Activated T-helper 1 cell treated with anti-CD3 and anti-CD28 coated beads, Interleukin-2, amount 50 U/mL, for 16 hours (primary cell): ENCODE measurements around the gene TMED6.
A peak's percentile ranks its signal among the peaks of the same experiment; 100 is the strongest.

ENCODE experiments used
- DNase-seq, 2 donors: peaks; one replicate each; pipeline ENCODE4 v3.0.0-alpha.2; 2020; ENCODE audit warnings: low read depth in 1 of 2, low spot score in 1 of 2

Gene TMED6

DNA sequence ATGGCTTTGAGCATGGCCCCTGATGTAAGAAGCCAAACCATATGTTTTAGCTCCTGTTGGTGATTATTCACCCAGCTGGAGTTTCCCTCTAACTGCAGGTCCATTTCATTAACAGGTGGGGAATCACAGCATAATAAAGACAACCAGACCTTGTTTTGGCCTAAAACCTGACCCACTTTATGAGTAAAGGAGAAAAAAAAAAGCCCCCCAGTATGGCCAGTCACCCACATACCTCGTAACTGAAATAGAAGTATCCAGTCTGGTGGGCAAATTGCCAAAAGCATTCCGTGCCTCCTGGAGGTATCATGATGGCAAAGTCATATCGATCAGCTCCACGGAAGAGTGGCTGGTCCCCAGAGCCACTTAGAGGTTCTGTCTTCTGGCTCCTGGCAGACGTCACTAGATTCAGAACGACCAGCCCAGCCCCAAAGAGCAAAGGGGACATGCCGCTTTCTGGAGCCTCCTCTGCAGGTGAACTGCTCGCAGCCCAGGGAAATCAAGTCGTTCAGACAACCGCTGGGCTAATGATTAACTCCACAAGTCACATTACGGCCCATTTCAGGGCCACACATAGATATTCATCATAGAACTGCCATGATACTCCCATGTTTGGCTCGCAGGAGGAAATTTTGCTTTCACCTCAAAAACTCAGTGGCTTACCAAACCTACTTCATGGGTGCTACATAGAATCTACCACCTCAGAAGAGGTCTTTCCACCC is at the start of gene TMED6:
Gene TMED6 (minus strand): TSS at position 478 of the 719 bp plus-strand sequence. CDS start 33 bp downstream, at position 445.
- DNase-seq, result no peak

DNA sequence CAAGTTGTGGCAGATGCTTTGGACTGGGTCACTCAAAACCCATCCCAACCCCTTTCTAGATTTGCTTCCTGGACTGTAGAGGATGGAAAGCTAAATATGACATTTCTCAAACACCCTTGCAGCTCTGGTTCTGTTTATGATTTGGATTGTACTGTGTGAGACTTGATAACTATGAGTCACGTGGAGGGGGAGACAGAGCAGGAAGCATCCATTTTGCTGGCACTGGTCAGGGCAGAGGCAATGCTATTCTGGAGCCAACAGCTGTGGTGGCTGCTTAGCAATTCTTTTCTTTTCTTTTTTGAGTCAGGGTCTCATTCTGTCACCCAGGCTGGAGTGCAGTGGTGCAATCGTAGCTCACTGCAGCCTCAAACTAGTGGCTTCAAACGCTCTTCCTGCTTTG is 47.8 kb upstream of the TMED6 start:
- DNase-seq, result no peak

DNA sequence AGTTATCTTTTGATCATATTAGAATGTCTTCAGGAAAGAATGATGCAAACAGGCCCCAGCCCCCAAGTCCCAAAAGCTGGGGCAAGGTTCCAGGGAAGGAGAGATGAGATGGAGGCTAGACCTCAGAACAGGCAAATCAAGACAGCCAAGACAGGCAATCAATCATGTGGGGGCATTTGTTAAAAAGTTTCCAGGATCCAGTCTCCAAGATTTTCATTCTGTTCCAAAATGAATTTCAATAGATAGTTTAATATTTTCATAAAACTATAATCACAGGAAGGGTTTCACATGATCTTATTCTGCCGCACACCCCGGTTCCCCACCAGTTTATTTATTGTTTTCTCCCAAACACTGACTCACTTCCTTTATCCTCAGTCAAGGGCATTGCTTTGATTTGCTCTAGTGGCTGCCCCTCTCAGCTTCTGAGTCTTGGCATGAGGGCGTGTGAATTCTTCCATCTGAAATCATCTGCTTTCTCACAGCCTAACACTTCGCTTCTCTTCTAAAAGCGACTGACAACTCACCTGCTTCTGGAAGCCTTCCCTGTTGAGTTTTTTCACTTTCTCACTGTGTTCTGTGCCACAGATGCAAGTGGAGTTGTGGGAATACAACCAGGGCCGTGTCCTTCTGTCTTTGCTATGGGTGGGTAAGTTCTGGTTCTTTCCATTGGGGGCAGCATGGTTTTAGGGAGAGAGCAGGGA is 46.4 kb upstream of the TMED6 start:
- no peak for DNase-seq

DNA sequence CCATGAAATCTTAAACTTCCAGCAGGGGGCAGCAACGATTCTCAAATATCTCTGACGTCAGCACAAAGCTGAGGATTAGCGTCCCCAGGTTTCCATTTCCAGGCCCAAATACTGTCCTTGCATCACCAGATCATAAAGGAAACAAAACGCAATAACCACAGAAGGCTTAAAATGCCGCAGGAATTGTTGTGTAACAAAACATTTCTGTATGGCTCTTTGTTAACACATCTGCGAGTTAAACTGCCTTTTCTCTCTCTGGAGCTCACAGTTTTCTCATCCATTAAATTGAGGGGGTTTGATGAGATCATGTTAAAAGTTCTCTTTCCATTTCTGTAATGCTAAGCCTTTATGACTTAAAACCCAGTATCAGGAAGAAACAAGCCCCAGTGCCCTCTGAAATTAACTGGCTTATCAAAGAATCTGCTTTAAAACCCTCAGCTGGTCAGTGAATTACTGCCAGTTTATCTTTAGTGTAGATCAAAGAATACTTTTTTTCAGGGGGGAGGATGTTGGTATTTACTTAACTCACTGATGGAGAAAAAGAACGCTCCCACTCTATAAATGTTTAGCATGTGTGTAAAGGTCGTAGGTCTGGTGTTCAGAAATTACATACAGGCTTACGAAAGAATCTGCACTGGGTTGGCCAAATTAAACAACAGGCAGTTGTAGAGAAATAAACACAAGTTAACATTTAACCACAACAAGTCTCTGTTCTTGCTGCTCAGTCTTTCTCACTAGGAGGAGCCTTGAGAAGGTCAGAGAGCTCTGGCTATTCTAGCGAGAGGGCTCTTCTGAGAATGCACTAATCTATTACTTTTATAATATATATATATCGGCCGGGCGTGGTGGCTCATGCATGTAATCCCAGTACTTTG is 44.8 kb upstream of the TMED6 start:
- DNase-seq, result peak; percentile 14 to 43

DNA sequence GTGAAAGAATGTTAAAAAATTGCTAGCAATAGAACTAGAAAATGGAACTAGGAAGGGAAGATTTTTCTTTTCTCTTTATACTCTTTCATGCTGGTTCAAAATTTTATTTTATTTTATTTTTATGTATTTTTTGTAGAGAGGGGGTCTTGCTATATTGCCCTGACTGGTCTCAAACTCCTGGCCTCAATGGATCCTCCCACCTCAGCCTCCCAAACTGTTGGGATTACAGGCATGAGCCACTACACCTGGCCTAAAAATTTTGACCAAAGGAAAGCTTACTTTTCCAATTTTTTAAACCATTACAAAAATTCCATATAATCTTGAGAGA is 44.2 kb upstream of the TMED6 start:
- DNase-seq, result no peak

DNA sequence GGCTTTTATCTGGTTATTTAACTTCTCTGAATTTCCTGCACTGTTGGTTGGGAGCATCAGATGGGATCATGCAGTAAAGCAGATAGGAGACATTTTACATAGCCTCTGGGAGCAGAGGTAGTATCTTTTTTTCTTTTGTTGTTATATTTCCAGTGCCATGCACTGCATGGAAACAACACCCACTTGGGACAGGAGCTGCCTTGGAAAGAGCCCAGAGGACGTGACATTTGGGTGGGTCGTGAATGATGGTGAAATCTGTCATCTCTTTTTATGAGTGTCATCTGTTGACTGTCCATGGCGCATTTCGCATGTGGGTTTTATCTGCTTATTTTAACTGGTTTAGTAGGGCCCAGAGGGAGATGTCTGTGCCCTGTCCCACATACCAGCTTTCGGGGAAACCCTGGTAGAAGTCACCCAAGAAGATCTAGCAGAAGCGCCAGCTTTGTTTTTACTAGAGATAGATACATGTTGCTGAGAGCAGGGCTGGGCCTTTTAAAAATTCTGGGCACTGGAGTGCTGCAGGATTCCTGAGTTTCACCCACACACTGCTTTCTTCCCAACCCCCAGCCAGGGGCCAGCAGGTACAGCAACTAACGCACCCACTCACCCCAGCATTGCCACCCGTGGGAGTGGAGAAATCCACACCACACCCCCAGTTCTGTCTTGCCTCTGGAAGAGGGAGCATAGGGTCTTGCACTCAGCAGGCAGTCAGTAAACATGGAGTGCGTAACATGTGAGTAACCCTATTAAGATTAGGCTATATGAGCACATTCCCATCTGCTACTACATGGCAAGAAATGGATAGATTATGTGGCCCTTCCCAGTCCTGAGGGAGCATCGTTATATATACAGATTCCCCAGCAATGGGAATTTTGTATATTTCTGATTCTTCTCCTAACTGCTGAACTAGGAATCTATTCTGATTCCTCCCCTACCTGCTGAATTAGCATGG is 42.6 kb upstream of the TMED6 start:
- no peak for DNase-seq

DNA sequence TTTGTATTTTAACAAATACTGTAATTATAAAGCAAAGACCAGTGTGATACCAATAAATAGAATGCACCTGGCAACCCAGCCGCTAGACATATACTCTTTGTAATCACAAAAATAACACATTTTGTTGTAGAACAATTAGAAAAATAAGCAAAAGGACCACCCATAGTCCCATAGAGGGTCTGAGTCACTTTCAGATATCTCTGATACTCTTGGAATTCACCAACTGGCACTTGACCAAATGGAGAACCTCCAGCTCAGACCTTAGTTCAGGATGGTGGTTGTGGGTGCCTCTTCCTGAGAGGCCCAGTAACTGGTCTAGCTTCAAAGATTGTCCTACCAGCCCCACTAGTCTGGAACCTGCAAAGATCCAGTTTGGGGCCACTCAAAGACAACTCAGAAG is 35.0 kb upstream of the TMED6 start:
- no peak for DNase-seq

DNA sequence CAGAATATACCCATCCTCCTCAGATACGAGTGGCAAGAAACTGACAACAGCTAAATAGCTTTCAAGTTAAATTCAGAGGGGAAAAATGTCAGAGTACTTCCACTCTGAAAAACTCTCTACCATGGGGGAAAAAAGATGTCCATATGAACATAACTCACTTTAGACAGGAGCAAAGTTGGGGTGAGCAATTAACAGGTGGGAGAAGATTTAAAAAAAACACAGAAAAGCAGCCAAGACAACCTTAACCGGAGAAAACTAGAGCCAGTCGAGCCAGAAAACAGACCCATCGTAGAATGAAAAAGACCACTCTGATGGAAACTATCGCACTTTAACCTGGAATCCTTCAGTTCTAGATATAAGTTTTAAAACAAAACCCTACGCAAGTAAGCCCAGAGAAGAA is 33.4 kb upstream of the TMED6 start:
- DNase-seq, result no peak

DNA sequence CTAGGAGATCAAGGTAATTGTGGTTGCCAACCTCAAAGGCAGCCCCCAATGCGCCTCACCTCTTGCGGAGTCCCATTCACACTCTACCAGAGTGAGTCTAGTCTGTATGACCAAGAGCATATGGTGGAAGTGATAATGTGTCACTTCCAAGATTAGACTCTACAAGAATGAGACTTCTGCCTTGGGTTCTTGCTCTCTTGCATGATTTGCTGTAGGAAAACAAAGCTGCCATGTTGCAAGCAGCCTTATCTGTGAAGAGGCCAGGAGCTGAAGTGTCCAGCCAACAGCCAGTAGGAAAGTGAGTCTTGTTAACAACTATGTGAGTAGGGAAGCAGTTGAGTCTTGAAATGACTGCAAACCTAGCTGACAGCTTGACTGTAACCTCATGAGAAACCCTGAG is 30.8 kb upstream of the TMED6 start:
- DNase-seq, result no peak

DNA sequence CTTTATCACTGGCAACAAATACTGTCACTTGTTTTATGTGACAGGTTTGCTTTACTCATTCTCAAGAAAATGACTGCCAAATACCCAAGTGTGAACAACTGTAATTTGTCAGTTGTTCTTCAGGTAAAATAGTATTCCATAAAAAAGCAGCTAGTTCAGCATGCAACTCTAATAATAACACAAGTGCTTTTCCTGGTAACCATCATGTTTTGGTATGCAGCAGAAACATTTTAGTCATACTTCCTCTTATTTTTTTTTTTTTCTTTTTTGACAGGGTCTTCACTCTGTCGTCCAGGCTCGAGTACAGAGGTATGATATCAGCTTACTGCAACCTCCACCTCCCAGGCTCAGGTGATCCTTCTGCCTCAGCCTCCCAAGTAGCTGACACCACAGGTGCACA is 29.6 kb upstream of the TMED6 start:
- no peak for DNase-seq

DNA sequence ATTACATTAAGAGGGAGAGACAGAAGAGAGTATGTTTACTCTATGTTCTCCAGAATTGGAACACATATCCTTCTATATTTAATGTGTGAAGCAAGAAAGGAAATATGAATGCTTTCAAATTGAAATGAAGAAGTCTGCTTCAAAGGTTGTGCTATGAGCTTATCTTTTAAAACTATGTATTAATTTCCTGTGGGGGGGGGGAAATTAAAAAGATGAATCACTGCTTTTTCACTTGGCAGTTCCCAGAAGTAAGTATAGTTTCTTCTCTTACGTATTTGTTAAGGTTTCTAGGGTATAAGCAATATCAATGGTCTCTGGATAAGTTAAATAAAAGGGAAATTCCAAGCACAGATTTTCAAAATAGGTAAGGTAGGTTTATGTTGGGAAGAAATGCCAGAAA is 27.2 kb upstream of the TMED6 start:
- DNase-seq, result no peak

DNA sequence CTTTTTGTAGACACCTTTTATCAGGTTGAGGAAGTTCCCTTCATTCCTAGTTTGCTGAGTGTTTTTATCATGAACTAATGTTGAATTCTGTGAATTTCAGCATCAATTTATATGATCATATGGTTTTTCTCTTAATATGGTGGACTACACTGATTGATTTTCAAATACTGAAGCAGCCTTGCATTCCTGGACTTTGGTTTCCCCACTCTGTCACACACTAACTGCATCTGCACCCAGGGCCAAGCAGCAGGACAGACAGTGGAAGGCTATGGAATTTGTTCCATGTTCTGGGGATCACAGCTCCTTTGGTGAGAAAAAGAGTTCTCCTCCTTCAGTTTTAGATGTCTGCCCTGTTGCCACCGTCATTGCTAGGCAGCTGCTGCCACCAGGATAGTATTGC is 26.4 kb upstream of the TMED6 start:
- DNase-seq, result no peak

DNA sequence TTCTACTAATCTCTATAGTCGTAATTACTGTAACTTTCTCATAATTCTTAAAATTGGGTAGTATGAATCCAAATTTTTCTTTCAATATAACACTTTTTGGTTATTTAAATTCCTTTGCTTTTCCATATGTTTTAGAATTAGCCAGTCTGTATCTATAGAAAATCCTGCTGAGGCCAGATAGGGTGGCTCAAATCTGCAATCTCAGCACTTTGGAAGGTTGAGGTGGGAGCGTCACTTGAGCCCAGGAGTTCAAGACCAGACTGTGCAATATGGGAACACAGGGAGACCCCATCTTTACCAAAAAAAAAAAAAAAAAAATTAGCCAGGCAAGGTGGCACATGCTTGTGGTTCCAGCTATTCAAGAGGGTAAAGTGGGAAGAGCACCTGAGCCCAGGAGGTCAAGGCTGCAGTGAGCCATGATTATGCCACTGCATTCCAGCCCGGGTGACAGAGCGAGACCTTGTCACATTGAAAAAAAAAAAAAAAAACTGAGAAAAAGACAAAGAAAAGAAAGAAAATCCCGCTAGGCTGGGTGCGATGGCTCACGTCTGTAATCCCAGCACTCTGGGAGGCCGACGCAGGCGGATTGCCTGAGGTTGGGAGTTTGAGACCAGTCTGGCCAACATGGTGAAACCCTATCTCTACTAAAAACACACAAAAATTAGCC is 24.9 kb upstream of the TMED6 start:
- DNase-seq, result no peak

DNA sequence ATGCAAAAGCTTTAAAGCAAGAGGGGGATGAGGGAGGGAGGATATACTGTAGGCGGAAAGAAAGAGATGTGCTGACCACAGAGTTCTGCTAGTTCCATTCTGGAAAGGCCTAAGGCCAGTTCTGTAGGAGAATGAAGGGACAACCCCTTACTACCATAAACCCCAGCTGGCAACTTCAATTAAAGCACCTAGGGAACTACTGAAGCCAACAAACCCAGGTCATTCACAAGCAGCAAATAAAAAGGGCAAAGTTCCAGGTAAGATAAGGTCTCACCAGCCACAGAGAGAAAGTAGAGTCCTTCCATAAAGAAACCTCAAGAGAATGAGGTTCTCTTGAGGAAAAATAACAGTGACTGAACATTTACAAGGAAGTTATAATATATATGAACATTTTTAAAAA is 21.4 kb upstream of the TMED6 start:
- no peak for DNase-seq

DNA sequence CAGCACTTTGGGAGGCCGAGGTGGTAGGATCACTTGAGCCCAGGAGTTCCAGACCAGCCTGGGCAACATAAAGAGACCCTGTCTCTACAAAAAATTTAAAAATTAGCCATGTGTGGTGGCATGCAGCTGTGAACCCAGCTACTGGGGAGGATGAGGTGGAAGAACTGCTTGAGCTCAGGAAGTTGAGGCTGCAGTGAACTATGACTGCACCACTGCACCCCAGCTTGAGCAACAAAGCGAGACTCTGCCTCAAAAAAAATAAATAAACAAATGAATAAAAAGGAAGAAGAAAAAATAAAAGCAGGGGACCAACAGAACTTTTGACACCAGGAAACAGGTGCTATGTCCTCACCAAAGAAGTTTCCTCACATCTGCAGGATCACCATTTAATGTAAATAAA is 20.0 kb upstream of the TMED6 start:
- DNase-seq, result no peak

DNA sequence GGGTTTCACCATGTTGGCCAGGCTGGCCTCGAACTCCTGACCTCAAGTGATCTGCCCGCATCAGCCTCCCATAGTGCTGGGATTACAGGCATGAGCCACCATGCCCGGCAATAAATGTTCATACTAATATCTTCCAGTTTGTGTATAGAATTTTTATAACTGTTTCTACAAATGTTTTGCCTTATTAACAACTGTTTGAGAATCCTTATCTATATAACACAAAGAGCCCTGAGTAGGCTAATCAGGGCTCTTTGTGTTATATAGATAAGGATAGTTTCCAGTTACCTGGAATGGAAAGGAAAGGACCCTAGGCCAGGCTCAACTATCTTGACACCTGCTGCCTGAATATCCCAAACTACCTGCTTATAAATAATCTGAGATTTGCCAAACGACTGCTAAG is 17.3 kb upstream of the TMED6 start:
- DNase-seq, result no peak

DNA sequence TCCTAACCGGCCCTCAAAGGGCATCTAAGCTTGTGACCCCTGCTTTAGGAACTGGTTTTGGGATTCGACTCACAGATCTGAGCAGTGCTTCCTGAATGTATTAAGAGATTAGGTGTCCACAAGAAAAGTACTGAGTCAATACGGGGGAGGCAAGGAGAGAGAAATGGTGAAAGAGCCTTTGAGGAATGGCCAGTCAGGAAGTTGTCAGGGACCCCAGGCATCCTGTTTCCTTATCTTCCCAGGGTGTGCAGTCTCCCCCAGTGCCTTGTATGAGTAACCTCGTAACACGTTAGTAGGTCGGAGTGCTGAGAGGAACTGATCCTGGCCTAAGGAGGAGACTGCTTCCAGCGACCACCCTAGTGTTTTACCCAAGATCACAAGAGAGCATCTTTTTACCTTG is 16.4 kb upstream of the TMED6 start:
- DNase-seq, result no peak

DNA sequence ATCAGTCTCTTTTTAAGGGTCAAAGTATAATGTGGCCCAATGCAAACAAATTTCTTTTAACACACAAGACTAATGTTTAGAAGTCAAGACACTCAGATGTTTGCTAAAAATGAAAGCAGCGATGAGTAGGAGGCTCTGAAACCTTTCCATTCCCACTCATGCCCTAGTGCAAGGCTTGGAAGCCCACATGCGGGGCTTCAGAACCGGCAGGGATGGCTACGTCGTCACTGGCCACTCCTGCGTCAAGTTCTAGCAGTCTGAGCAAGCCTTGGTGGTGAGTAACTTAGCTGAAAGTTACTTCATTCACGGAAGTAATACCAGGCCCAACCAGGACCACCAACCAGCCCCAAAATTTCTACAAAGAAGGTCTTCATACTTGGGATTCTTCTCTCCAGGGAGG is 14.8 kb upstream of the TMED6 start:
- DNase-seq, result no peak

DNA sequence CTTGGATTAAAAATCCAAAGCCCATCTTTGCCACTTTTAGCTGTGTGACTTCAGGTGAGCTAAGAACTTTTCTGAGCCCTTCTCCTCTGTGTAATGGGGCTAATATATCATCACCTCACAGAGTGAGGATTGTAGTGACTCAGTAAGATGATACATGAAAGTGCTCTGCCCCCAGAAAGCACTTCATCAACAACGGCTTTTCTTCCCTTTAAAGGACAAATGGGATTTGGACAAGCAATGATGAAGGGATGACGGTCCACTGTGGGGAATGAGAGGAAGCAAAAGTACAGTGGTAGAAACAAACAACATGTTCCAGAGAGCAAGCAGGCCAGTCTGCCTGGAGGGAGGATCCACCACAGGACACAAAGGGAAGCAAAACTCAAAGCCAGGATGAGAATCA is 14.3 kb upstream of the TMED6 start:
- no peak for DNase-seq

DNA sequence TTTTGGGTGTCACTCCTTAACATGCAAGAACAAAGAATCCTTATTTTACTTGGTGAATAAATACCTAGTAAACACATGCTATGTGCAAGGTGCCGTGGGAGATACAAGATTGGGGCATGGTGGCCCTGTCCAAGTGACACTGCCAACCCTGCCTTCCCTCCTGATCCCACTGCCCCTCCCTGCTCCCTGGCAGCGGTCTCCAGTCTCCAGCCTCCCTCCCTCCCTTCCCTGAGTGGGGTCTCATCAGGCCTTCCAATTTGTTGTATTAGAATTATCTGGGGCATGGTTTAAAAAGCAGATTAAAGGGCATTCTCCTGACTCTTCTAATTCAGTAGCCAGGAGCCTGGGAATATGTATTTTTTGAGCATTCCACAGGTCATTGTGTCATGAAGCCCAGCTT is 12.5 kb upstream of the TMED6 start:
- DNase-seq, result no peak
